Hippocampal formation (tissue), 2 donors: ENCODE results near the gene P4HTM.

Source experiments
- DNase-seq, 2 donors: peaks; one replicate each; lab custom pipeline; 2025; lab: John Stamatoyannopoulos, UW

Gene P4HTM

GRCh38 chr3:49023775-49024174 is 33.7 kb downstream of the P4HTM start:
- no peak for DNase-seq

DNA sequence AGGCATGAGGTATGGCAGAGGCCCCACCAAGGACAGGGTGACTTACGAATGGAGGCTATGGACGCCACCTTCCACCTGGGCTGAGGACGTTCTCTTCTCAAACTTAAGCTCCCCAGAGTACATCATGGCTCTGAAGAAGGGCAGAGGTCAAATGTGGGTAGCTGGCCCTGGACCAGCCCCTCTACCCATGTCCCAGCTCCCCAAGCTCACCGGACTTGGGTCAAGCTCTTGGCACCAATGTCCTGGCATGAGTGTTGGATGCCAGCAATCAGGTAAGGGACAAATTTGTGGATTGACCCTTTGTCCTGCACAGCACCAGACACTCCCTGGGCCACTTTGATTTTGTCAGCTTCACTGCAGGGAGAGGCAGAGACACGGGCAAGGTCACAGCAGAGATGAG is 34.4 kb downstream of the P4HTM start:
- no peak for DNase-seq

DNA sequence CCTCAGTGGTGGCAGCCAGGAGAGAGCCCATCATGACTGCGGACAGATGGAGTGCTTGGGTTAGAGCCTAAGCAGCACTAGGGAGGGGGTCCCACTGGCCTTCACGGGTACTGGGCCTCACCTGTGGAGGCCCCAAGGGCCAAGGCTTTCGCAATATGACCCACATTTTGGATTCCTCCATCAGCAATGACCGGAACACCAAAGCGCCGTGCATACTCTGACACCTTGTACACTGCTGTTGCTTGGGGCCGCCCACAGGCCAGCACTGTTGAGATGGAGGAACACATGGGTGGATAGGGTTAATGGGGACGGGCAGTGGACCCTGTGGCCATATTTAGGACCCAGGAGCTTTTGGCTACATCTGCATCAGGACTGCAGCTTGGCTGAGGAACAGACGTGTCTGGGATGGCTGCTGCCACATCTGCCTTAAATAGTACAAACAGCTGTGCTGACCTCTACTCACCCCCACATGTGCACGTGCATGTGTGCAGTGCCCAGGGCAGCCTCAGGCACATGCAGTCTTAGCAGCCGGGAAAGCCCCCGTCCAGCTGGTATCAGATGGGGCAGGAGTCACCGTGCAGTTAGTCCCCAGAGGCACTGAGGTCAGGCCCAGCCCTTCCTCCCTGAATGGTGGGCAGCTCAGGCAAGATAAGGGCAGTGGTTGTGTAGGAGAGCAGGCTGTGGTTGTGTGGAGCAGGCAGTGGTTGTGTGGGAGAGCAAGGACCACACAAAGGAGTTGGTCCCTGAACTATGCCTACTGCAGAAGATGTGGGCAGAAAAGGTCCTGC is 35.2 kb downstream of the P4HTM start:
- no peak for DNase-seq

DNA sequence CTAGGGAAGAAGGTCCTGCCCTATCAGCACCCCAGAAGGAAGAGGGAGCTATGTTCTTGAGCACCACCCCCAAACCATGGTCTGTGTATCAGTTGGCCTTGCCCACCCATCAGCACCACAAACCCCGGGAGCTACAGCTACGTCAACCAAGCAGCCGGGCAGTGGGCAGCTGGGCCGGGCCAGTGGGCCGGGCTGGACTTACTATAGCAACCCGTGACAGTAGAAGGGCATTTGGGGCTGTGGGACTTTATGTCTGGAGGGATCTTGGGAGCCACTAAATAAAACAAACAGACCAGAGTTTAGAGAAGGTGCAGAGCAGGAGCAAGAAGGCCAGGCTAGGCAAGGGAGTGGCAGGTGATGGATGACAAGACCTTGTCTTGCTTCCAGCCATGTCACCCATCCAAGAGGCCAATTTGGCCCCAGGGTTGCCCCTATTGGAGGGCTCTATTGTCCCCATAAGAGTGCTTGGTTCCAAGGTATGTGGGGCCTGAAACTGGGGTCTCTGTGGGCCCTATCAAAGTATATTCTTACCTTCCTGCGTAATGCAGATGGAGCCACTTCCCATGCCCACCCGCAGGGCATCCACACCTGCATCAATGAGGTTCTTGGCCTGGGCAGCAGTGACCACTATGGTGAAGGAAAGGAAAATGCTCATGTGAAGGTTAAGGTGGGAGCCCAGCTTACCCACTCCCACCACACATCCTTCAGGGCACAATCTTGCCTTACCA is 35.9 kb downstream of the P4HTM start:
- no peak for DNase-seq

GRCh38 chr3:49026536-49026935 is 36.5 kb downstream of the P4HTM start:
- DNase-seq, result no peak

DNA sequence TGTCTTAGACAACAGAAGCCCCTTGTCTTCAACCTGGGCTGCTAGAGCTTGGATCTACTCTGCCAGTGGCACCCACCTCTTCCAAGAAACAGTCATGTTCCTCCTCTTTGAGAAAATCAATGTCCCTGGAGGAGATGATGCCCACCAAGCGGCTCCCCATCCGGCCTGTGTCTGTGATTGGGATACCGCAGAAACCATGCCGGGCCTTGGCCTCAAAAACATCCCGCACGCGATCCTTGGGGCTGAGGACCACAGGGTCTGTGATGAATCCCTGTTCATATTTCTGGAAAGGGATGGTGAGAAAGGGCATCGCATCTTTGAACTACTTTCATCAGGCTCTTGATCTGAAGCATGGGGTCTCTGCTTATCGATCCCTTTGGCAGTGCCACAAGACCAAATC is 37.6 kb downstream of the P4HTM start:
- no peak for DNase-seq

- DNase-seq, result no peak
Observed at GRCh38 chr3:49028298-49028672, 38.2 kb downstream of the P4HTM start.

GRCh38 chr3:49028673-49029562 is 38.9 kb downstream of the P4HTM start, which contains the start of gene IMPDH2:
TSS of gene IMPDH2 (minus strand) at chr3:49029398. CDS start at chr3:49029350, 48 bp downstream.
- peak; percentile 86 to 93 for DNase-seq

- no peak for DNase-seq
Observed at GRCh38 chr3:49029563-49029884, 39.5 kb downstream of the P4HTM start.

DNA sequence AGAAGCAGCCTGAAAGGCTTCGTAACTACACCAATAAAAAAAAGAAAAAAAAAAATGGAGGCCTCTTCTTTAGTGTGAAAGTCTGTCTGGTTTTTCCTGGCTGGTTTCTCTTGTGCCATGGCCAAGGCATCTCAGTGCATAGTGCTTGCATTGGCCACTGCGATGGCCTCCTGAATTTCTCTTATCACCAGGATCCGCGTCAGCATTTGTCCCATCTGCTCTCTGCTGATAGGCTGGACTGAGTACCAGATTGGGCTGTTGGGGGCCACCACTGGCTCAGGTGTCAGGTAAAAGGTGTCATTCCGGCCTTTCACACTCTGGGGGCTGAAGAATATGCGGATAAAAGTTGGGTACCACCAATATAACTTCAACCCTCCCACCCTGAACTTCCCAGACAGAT is 40.3 kb downstream of the P4HTM start:
- DNase-seq, result no peak

- no peak for DNase-seq
Observed at GRCh38 chr3:49032646-49033304, 42.7 kb downstream of the P4HTM start.

DNA sequence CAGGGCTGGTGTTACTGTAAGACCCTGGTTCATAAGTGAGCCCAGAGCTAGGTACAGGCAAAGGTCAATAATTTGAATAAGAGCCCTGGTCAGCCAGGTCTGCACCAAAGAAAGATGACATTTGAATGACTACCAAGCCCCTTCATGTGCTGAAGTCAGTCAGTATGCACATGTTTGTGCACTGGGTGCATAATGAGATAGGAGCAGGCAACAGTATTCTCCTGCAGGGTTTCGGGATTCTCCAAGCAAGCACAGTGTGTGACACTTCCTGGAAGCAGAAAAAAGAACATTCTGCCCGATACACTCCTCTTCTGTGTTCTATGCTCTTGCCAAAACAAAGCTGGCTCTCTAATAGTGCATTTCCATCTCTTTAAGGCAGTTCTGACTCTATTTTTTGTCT is 44.6 kb downstream of the P4HTM start:
- DNase-seq, result no peak

DNA sequence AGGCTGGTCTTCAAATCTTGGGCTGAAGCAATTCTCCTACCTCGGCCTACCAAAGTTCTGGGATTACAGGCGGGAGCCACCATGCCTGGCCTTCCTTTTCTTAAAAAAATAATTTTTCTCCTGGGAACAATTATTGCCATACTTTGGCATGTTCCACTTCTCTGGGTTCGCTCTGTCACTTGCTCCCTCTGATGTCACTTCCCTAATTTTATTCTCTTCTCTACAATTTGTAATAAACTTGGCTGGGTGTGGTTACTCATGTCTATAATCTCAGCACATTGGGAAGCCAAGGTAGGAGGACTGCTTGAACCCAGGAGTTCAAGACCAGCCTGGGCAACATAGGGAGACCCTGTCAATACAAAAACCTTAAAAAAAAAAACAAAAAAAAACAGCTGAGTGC is 45.2 kb downstream of the P4HTM start:
- no peak for DNase-seq

DNA sequence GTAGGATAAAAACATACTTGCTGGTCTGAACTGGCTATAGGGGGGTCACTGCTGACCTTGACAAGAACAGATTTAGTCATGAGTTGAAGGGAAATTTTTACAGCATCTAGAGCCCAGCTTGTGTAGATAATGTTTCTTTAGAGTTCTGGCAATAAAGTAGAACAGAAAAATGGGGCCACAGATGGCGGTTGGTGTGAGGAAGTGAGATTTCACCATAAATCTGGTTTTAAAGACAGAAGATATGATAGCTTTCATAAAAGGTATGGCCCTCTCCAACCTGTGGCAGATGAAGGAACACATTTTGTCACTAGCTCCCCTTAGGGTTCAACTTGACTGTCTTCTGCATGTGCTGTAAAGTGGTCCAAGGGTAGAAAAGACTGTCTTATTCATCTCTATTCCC is 63.5 kb downstream of the P4HTM start:
- no peak for DNase-seq

DNA sequence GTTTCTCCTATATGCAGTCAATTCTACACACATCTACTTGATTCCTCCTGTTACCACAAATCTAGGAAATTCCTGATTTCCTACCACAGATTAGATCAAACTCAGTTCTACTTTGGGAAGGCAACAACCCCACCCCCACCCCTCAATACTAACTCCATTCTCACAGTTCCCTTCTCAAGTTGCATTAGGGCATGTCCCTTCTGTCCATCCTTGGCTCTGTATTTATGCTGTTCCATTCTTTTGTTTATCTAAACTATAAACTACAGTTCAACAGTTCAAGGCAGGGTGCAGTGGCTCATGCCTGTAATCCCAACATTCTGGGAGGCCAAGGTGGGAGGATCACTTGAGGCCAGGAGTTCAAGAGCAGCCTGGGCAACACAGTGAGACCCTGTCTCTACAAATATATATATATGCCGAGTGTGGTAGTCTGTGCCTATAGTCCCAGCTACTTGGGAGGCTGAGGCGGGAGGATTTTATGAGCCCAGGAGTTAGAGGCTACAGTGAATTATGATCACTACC is 64.4 kb downstream of the P4HTM start:
- DNase-seq, result no peak
